MCF 10A (cell line): ENCODE data around the gene PROKR2. TPM values are rescaled to one million over a fixed set of nuclear protein-coding genes. Genes with fewer than 3 reads are reported as not detected.

Experiments
- BruUV-seq: library from RNA; stranded (reverse); fragments of 400-500 nt; replicated peaks from 2 replicates; lab custom pipeline; 2021; lab: Mats Ljungman, UMichigan
- CTCF ChIA-PET: fragments of 300-600 bp; sonication (Branson Sonifier 250); formaldehyde crosslinking; extraction: SDS; loops from one replicate; lab custom pipeline; 2021; ENCODE audit warnings: antibody characterized with exemption, inconsistent platforms; lab: Yijun Ruan, JAX
- POLR2A ChIA-PET: fragments of 300-600, 350-650 bp; sonication (Branson Sonifier 250); formaldehyde crosslinking; extraction: SDS; loops from one replicate; lab custom pipeline; 2020; ENCODE audit warnings: antibody characterized with exemption, inconsistent platforms; lab: Yijun Ruan, JAX
- DNase-seq: peaks from one replicate; pipeline ENCODE4 v3.0.0-alpha.2; 2018; ENCODE audit not compliant: unreplicated experiment
- H3K27ac Mint-ChIP-seq: one replicate; pipeline ENCODE4 v1.8.0; 2022; ENCODE audit warnings: mild to moderate bottlenecking, low read depth, mixed read lengths; ENCODE audit not compliant: unreplicated experiment
- H3K27me3 Mint-ChIP-seq: one replicate; pipeline ENCODE4 v1.8.0; 2022; ENCODE audit warnings: mixed read lengths; ENCODE audit not compliant: insufficient read depth, unreplicated experiment
- H3K36me3 Mint-ChIP-seq: one replicate; pipeline ENCODE4 v1.8.0; 2022; ENCODE audit warnings: mild to moderate bottlenecking, moderate library complexity, mixed read lengths; ENCODE audit not compliant: insufficient read depth, unreplicated experiment
- H3K4me1 Mint-ChIP-seq: one replicate; pipeline ENCODE4 v1.8.0; 2022; ENCODE audit warnings: mixed read lengths; ENCODE audit not compliant: insufficient read depth, unreplicated experiment
- H3K4me3 Mint-ChIP-seq: one replicate; pipeline ENCODE4 v1.8.0; 2022; ENCODE audit warnings: mild to moderate bottlenecking, moderate library complexity, mixed read lengths; ENCODE audit not compliant: unreplicated experiment
- H3K9me3 Mint-ChIP-seq: one replicate; pipeline ENCODE4 v1.8.0; 2022; ENCODE audit warnings: mixed read lengths; ENCODE audit not compliant: unreplicated experiment
- CTCF ChIP-seq: fragments of 200-600 bp; IDR thresholded peaks from one replicate; pipeline ENCODE4 v1.8.0; 2022; ENCODE audit warnings: antibody characterized with exemption, mild to moderate bottlenecking; ENCODE audit not compliant: unreplicated experiment
- intact Hi-C: fragments of 100-400 bp; cut with micrococcal nuclease; formaldehyde crosslinking; loops from 2 replicates; pipeline ENCODE4 v1.14.1; 2022
- total RNA-seq: library from RNA; stranded (reverse); gene quantifications from 2 replicates; pipeline ENCODE4 v1.2.3, GENCODE V29; 2022

The PROKR2 gene
- total RNA-seq, 1 experiment from 2014 or later: not detected

- DNase-seq: no peak
- intact Hi-C loops: no loop called here
- Mint-ChIP-seq H3K27me3 (no peaks in the 10 kb centered on the region), H3K9me3 (no peaks in the 10 kb centered on the region), H3K36me3 (no peaks in the 10 kb centered on the region), H3K27ac (peak overlapping the region; percentile 68), H3K4me1 (peaks cover 24% of the 10 kb centered on the region), H3K4me3 (no peak overlapping the region)
- BruUV-seq: no TSS peak
- CTCF ChIA-PET: no interaction called here
- no peak for TF ChIP-seq CTCF
- POLR2A ChIA-PET: no interaction called here
Measured at GRCh38 chr20:5354901-5355300, 38.1 kb upstream of the PROKR2 start.

- no TSS peak for BruUV-seq
- Mint-ChIP-seq H3K4me3 (no peak overlapping the region), H3K9me3 (no peaks in the 10 kb centered on the region), H3K27me3 (no peaks in the 10 kb centered on the region), H3K27ac (peak overlapping the region; percentile 68), H3K36me3 (no peaks in the 10 kb centered on the region), H3K4me1 (peaks cover 29% of the 10 kb centered on the region)
- DNase-seq: peak; percentile 54
- ChIA-PET CTCF (no interaction called here), POLR2A (no interaction called here)
- intact Hi-C loops: no loop called here
- no peak for TF ChIP-seq CTCF
Measured at GRCh38 chr20:5353624-5354496, 37.1 kb upstream of the PROKR2 start.

- no peak overlapping the region for H3K27ac Mint-ChIP-seq
- H3K27me3 Mint-ChIP-seq: no peaks in the 10 kb centered on the region
- POLR2A ChIA-PET: no interaction called here
Measured at GRCh38 chr20:5349448-5349847, 32.7 kb upstream of the PROKR2 start.

More at GRCh38 chr20:5349448-5349847, 32.7 kb upstream of the PROKR2 start:
- no TSS peak for BruUV-seq
- H3K4me1 Mint-ChIP-seq: peaks cover 25% of the 10 kb centered on the region
- no peaks in the 10 kb centered on the region for H3K9me3 Mint-ChIP-seq
- H3K4me3 Mint-ChIP-seq: no peak overlapping the region
- DNase-seq: peak; percentile 24
- CTCF ChIA-PET: no interaction called here
- TF ChIP-seq CTCF: no peak
- H3K36me3 Mint-ChIP-seq: no peaks in the 10 kb centered on the region
- intact Hi-C loops: no loop called here
